Brain pericyte (primary cell): ENCODE measurements around the gene POFUT2.

Experiments used
- DNase-seq: peaks from one replicate; pipeline ENCODE4 v3.0.0-alpha.2; 2012; ENCODE audit warnings: low read depth, low spot score

POFUT2 gene

GRCh38 chr21:45283611-45284455, 3.9 kb downstream of the POFUT2 start:
- no peak for DNase-seq

- no peak for DNase-seq
Measured at GRCh38 chr21:45283035-45283610, 4.6 kb downstream of the POFUT2 start.

GRCh38 chr21:45282283-45283034, 5.2 kb downstream of the POFUT2 start:
- no peak for DNase-seq

GRCh38 chr21:45281411-45282282, 6.0 kb downstream of the POFUT2 start:
- DNase-seq: no peak

- DNase-seq: no peak
Measured at GRCh38 chr21:45280969-45281368, 6.7 kb downstream of the POFUT2 start.

GRCh38 chr21:45280178-45280821, 7.4 kb downstream of the POFUT2 start:
- DNase-seq: no peak

GRCh38 chr21:45279446-45280177, 8.1 kb downstream of the POFUT2 start:
- DNase-seq: no peak

- DNase-seq: no peak
Measured at GRCh38 chr21:45278156-45278911, 9.4 kb downstream of the POFUT2 start.

GRCh38 chr21:45277101-45278045, 10.3 kb downstream of the POFUT2 start:
- no peak for DNase-seq

GRCh38 chr21:45276596-45276995, 11.1 kb downstream of the POFUT2 start:
- no peak for DNase-seq

GRCh38 chr21:45270306-45270821, 17.3 kb downstream of the POFUT2 start:
- no peak for DNase-seq

GRCh38 chr21:45269861-45270260, 17.8 kb downstream of the POFUT2 start:
- DNase-seq: no peak

- DNase-seq: no peak
Measured at GRCh38 chr21:45267390-45267760, 20.3 kb downstream of the POFUT2 start.

GRCh38 chr21:45266518-45267389, 20.9 kb downstream of the POFUT2 start:
- no peak for DNase-seq

GRCh38 chr21:45265721-45266517, 21.8 kb downstream of the POFUT2 start:
- DNase-seq: no peak

- no peak for DNase-seq
Measured at GRCh38 chr21:45264912-45265515, 22.7 kb downstream of the POFUT2 start.
